ENCODE results near the gene UBR4.

- TF ChIP-seq, protein P1, sequence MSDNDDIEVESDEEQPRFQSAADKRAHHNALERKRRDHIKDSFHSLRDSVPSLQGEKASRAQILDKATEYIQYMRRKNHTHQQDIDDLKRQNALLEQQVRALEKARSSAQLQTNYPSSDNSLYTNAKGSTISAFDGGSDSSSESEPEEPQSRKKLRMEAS (IDR thresholded peaks at IDR 0.05) = no peak
- no peak for TF ChIP-seq TCF12 (IDR thresholded peaks at IDR 0.05; ENCODE audit: low read depth)
- no peak for TF ChIP-seq CREB1 (IDR thresholded peaks at IDR 0.05; ENCODE audit: low read depth)
- no peak for TF ChIP-seq REST (IDR thresholded peaks at IDR 0.05; ENCODE audit: low read depth)
- TF ChIP-seq EP300 (IDR thresholded peaks at IDR 0.05; ENCODE audit: borderline replicate concordance) = no peak
Measured at GRCh38 chr1:19234224-19234623, 24.2 kb upstream of the UBR4 start.
